G401 (cell line): ENCODE measurements around the gene BAMBI. TPM values are rescaled to one million over a fixed set of nuclear protein-coding genes. Genes with fewer than 3 reads are reported as not detected.

Experiments used
- DNase-seq: peaks from one replicate; pipeline ENCODE4 v3.0.0-alpha.2; 2015; ENCODE audit warnings: low spot score
- in situ Hi-C: cut with HindIII; loops from 2 replicates; pipeline ENCODE4 v1.10.0; 2016; ENCODE audit warnings: low sequenced_read_pairs, mixed read lengths
- total RNA-seq: library from RNA; depleted of rRNA; stranded (reverse); fragments of >200 nt; shearing (Covaris generic); gene quantifications from 2 replicates; pipeline ENCODE4 v1.2.3, GENCODE V29; 2014

The BAMBI gene
- total RNA-seq, 1 experiment from 2014 or later = 230 TPM

- in situ Hi-C loops = loop anchor here (25.0 kb wide), 1 partner anchor 447 kb away; no protein-coding TSS in a partner anchor
- DNase-seq = no peak
Measured at GRCh38 chr10:28690545-28690944, 13.2 kb downstream of the BAMBI start.

- in situ Hi-C loops = loop anchor here (25.0 kb wide), 1 partner anchor 446 kb away; no protein-coding TSS in a partner anchor
- no peak for DNase-seq
Measured at GRCh38 chr10:28691187-28691694, 13.9 kb downstream of the BAMBI start.

- DNase-seq = no peak
- in situ Hi-C loops = loop anchor here (25.0 kb wide), 1 partner anchor 445 kb away; no protein-coding TSS in a partner anchor
Measured at GRCh38 chr10:28692050-28692449, 14.7 kb downstream of the BAMBI start.

- DNase-seq = no peak
- in situ Hi-C loops = loop anchor here (25.0 kb wide), 1 partner anchor 443 kb away; no protein-coding TSS in a partner anchor
Measured at GRCh38 chr10:28694530-28694929, 17.2 kb downstream of the BAMBI start.

- in situ Hi-C loops = loop anchor here (25.0 kb wide), 1 partner anchor 439 kb away; no protein-coding TSS in a partner anchor
- DNase-seq = no peak
Measured at GRCh38 chr10:28698075-28698474, 20.8 kb downstream of the BAMBI start.

- DNase-seq = no peak
- in situ Hi-C loops = no loop called here
Measured at GRCh38 chr10:28704464-28705161, 27.3 kb downstream of the BAMBI start.

- in situ Hi-C loops = no loop called here
Measured at GRCh38 chr10:28705472-28705871, 28.2 kb downstream of the BAMBI start.

GRCh38 chr10:28709001-28709710 lies 31.8 kb downstream of the BAMBI start:
- in situ Hi-C loops = no loop called here
- peak; percentile 42 for DNase-seq

More at GRCh38 chr10:28705472-28705871, 28.2 kb downstream of the BAMBI start:
- DNase-seq = no peak

- in situ Hi-C loops = no loop called here
- no peak for DNase-seq
Measured at GRCh38 chr10:28710202-28710886, 33.0 kb downstream of the BAMBI start.

- in situ Hi-C loops = no loop called here
- no peak for DNase-seq
Measured at GRCh38 chr10:28711041-28711440, 33.7 kb downstream of the BAMBI start.

GRCh38 chr10:28711776-28712175 lies 34.5 kb downstream of the BAMBI start:
- in situ Hi-C loops = no loop called here
- no peak for DNase-seq

- DNase-seq = no peak
- in situ Hi-C loops = no loop called here
Measured at GRCh38 chr10:28713626-28714352, 36.5 kb downstream of the BAMBI start.

GRCh38 chr10:28714401-28715053 lies 37.2 kb downstream of the BAMBI start:
- in situ Hi-C loops = no loop called here
- DNase-seq = no peak

- DNase-seq = no peak
- in situ Hi-C loops = no loop called here
Measured at GRCh38 chr10:28715246-28715645, 37.9 kb downstream of the BAMBI start.

GRCh38 chr10:28715757-28716156 lies 38.4 kb downstream of the BAMBI start:
- in situ Hi-C loops = no loop called here
- no peak for DNase-seq

- no peak for DNase-seq
- in situ Hi-C loops = no loop called here
Measured at GRCh38 chr10:28716748-28717147, 39.4 kb downstream of the BAMBI start.

GRCh38 chr10:28717656-28718201 lies 40.4 kb downstream of the BAMBI start:
- in situ Hi-C loops = no loop called here

GRCh38 chr10:28719789-28720436 lies 42.6 kb downstream of the BAMBI start:
- in situ Hi-C loops = no loop called here
- no peak for DNase-seq

More at GRCh38 chr10:28717656-28718201, 40.4 kb downstream of the BAMBI start:
- no peak for DNase-seq
